ENCODE data around the gene COQ3. TPM values are rescaled to one million over a fixed set of nuclear protein-coding genes. Genes with fewer than 3 reads are reported as not detected.

The COQ3 gene
- total RNA-seq, 2 donors from 2014 or later = 0.95 to 2.0 TPM

- no peak for TF ChIP-seq CTCF (IDR thresholded peaks at IDR 0.05)
- H3K27ac ChIP-seq = peak overlapping the region; percentile 93 to 99
- H3K27me3 ChIP-seq (replicated peaks; ENCODE audit: insufficient read depth) = no peaks in the 10 kb centered on the region
- peak overlapping the region; percentile 94 for H3K4me3 ChIP-seq
- no peaks in the 10 kb centered on the region for H3K36me3 ChIP-seq
- ATAC-seq (ENCODE audit: insufficient number of reproducible peaks, low FRiP score, low read depth) (no peak), DNase-seq (ENCODE audit: low spot score) (no peak)
- no peaks in the 10 kb centered on the region for H3K9me3 ChIP-seq
- peaks cover 29 to 49% of the 10 kb centered on the region in 2 donors for H3K4me1 ChIP-seq (ENCODE audit: control insufficient read depth in 1 of 2, low read depth in 2 of 2)
These were observed 32.4 kb upstream of the COQ3 start for GRCh38 chr6:99426451-99426757.

GRCh38 chr6:99425647-99426450 lies 31.9 kb upstream of the COQ3 start:
- peak overlapping the region; percentile 94 for H3K4me3 ChIP-seq
- no peaks in the 10 kb centered on the region for H3K9me3 ChIP-seq
- H3K27me3 ChIP-seq (replicated peaks; ENCODE audit: insufficient read depth) = no peaks in the 10 kb centered on the region
- DNase-seq (ENCODE audit: low spot score) = peak; percentile 79
- peak; percentile 34 for TF ChIP-seq CTCF (IDR thresholded peaks at IDR 0.05)
- no peaks in the 10 kb centered on the region for H3K36me3 ChIP-seq
- ATAC-seq (ENCODE audit: insufficient number of reproducible peaks, low FRiP score, low read depth) = peak; percentile 77
- peaks cover 35 to 55% of the 10 kb centered on the region in 2 donors for H3K4me1 ChIP-seq (ENCODE audit: control insufficient read depth in 1 of 2, low read depth in 2 of 2)
- peak overlapping the region; percentile 93 to 99 for H3K27ac ChIP-seq

GRCh38 chr6:99424761-99425646 lies 31.0 kb upstream of the COQ3 start, which contains the start of gene PNISR:
Gene PNISR (minus strand): TSS chr6:99425308. CDS start chr6:99414659, 10,649 bp downstream.
- H3K4me1 ChIP-seq (ENCODE audit: control insufficient read depth in 1 of 2, low read depth in 2 of 2) = peaks cover 39 to 62% of the 10 kb centered on the region in 2 donors
- H3K27ac ChIP-seq = peak within 1 kb of the TSS; percentile 93 to 99
- no peaks in the 10 kb centered on the region for H3K27me3 ChIP-seq (replicated peaks; ENCODE audit: insufficient read depth)
- peak within 1 kb of the TSS; percentile 94 for H3K4me3 ChIP-seq
- H3K9me3 ChIP-seq = no peaks in the 10 kb centered on the region
- H3K36me3 ChIP-seq = no peaks in the 10 kb centered on the region
- no peak for TF ChIP-seq CTCF (IDR thresholded peaks at IDR 0.05)
- DNase-seq (ENCODE audit: low spot score) (peak; percentile 88), ATAC-seq (ENCODE audit: insufficient number of reproducible peaks, low FRiP score, low read depth) (peak; percentile 98)

- peak overlapping the region; percentile 94 for H3K4me3 ChIP-seq
- DNase-seq (ENCODE audit: low spot score) (no peak), ATAC-seq (ENCODE audit: insufficient number of reproducible peaks, low FRiP score, low read depth) (no peak)
- H3K9me3 ChIP-seq = no peaks in the 10 kb centered on the region
- TF ChIP-seq CTCF (IDR thresholded peaks at IDR 0.05) = no peak
- H3K27ac ChIP-seq = peak overlapping the region in 1 of 2 donors; percentile 99
- no peaks in the 10 kb centered on the region for H3K27me3 ChIP-seq (replicated peaks; ENCODE audit: insufficient read depth)
- peaks cover 47 to 64% of the 10 kb centered on the region in 2 donors for H3K4me1 ChIP-seq (ENCODE audit: control insufficient read depth in 1 of 2, low read depth in 2 of 2)
- no peaks in the 10 kb centered on the region for H3K36me3 ChIP-seq
These were observed 30.0 kb upstream of the COQ3 start for GRCh38 chr6:99424022-99424421.

GRCh38 chr6:99422912-99423311 lies 28.9 kb upstream of the COQ3 start:
- H3K27me3 ChIP-seq (replicated peaks; ENCODE audit: insufficient read depth) = no peaks in the 10 kb centered on the region
- no peak for TF ChIP-seq CTCF (IDR thresholded peaks at IDR 0.05)
- H3K4me1 ChIP-seq (ENCODE audit: control insufficient read depth in 1 of 2, low read depth in 2 of 2) = peaks cover 51 to 69% of the 10 kb centered on the region in 2 donors
- peak overlapping the region; percentile 94 for H3K4me3 ChIP-seq
- H3K27ac ChIP-seq = no peak overlapping the region
- ATAC-seq (ENCODE audit: insufficient number of reproducible peaks, low FRiP score, low read depth) (no peak), DNase-seq (ENCODE audit: low spot score) (no peak)
- no peaks in the 10 kb centered on the region for H3K9me3 ChIP-seq
- no peaks in the 10 kb centered on the region for H3K36me3 ChIP-seq
